Endodermal cell (in vitro differentiated cells): Measurements from ENCODE around the gene FASN. TPM values are rescaled to one million over a fixed set of nuclear protein-coding genes. Genes with fewer than 3 reads are reported as not detected.

Experiments used
- DNase-seq: peaks from one replicate; pipeline ENCODE4 v3.0.0-alpha.2; 2017
- H3K27ac ChIP-seq: 2 replicates; pipeline ENCODE4 v1.5.1; 2013; ENCODE audit warnings: mild to moderate bottlenecking, low read depth, low read length, moderate library complexity
- H3K27me3 ChIP-seq: 2 replicates; pipeline ENCODE4 v1.6.1; 2013; ENCODE audit warnings: mild to moderate bottlenecking, low read length, moderate library complexity; ENCODE audit not compliant: insufficient read depth, control insufficient read depth, poor library complexity, severe bottlenecking
- H3K36me3 ChIP-seq: 2 replicates; pipeline ENCODE4 v1.7.0; 2013; ENCODE audit warnings: mild to moderate bottlenecking, low read length, moderate library complexity; ENCODE audit not compliant: control insufficient read depth, insufficient read depth
- H3K4me1 ChIP-seq: one replicate; pipeline ENCODE4 v1.7.0; 2013; ENCODE audit warnings: low read length; ENCODE audit not compliant: control insufficient read depth, insufficient read depth
- H3K4me3 ChIP-seq: 2 replicates; pipeline ENCODE4 v1.5.1; 2013; ENCODE audit warnings: mild to moderate bottlenecking, low read length, moderate library complexity
- H3K9ac ChIP-seq: 2 replicates; pipeline ENCODE4 v1.6.1; 2013; ENCODE audit warnings: mild to moderate bottlenecking, low read length, moderate library complexity; ENCODE audit not compliant: poor library complexity, severe bottlenecking; ENCODE audit errors: extremely low read depth
- H3K9me3 ChIP-seq: 2 replicates; pipeline ENCODE4 v1.6.1; 2013; ENCODE audit warnings: mild to moderate bottlenecking, low read length, moderate library complexity; ENCODE audit not compliant: control insufficient read depth
- H3K27ac Mint-ChIP-seq: 2 replicates; pipeline ENCODE4 v1.8.0; 2020; ENCODE audit warnings: mixed read lengths
- H3K27me3 Mint-ChIP-seq: 2 replicates; pipeline ENCODE4 v1.8.0; 2021; ENCODE audit warnings: mild to moderate bottlenecking, mixed read lengths; ENCODE audit not compliant: insufficient read depth
- H3K36me3 Mint-ChIP-seq: 2 replicates; pipeline ENCODE4 v1.8.0; 2020; ENCODE audit warnings: low read depth, mixed read lengths
- H3K4me1 Mint-ChIP-seq: 2 replicates; pipeline ENCODE4 v1.8.0; 2020; ENCODE audit warnings: mixed read lengths
- H3K4me3 Mint-ChIP-seq: 2 replicates; pipeline ENCODE4 v1.8.0; 2020; ENCODE audit warnings: mild to moderate bottlenecking, moderate library complexity, mixed read lengths
- H3K9me3 Mint-ChIP-seq: 2 replicates; pipeline ENCODE4 v1.8.0; 2020; ENCODE audit warnings: mild to moderate bottlenecking, mixed read lengths
- WGBS, 2 experiments: methylation state at CpG; one replicate each; pipeline versions ENCODE4 v1.1.5 to v1.1.7; 2013; ENCODE audit warnings: missing lambda C conversion rate in 2 of 2, mixed read lengths in 1 of 2; ENCODE audit not compliant: insufficient coverage in 1 of 2, insufficient read length in 1 of 2; 5-methylcytosine and 5-hydroxymethylcytosine counted together
- total RNA-seq, 2 donors: library from RNA; stranded (reverse); fragmentation: NEBNext Ultra II Directional in 1 of 2; extraction: Animal tissue kit (Norgen Biotek cat#: 25700) in 1 of 2; gene quantifications; 2 replicates in 1 of 2; 3 replicates in 1 of 2; pipeline ENCODE4 v1.2.1, GENCODE V29; 2021
- TF ChIP-seq, protein P1 (sequence below): fragments of 200-600 bp; sonication (generic); conservative IDR thresholded peaks from 2 replicates; pipeline ENCODE4 v1.5.0; 2021; ENCODE audit warnings: antibody characterized with exemption, mild to moderate bottlenecking

FASN gene
- total RNA-seq, 2 donors from 2014 or later = 371 to 498 TPM

- H3K36me3 ChIP-seq = peaks cover 22% of the 10 kb centered on the region
Measured at GRCh38 chr17:82047379-82047778, 50.7 kb downstream of the FASN start.

GRCh38 chr17:82046903-82047302, 51.1 kb downstream of the FASN start:
- Histone ChIP-seq H3K9me3 (no peaks in the 10 kb centered on the region), H3K27ac (no peak overlapping the region), H3K36me3 (peaks cover 22% of the 10 kb centered on the region), H3K9ac (no peak overlapping the region), H3K4me3 (no peak overlapping the region), H3K27me3 (no peaks in the 10 kb centered on the region), H3K4me1 (no peaks in the 10 kb centered on the region)
- Mint-ChIP-seq H3K27ac (no peak overlapping the region), H3K4me1 (peaks cover 4% of the 10 kb centered on the region), H3K9me3 (no peaks in the 10 kb centered on the region), H3K4me3 (no peak overlapping the region), H3K36me3 (peaks cover 11% of the 10 kb centered on the region), H3K27me3 (no peaks in the 10 kb centered on the region)
- DNase-seq = no peak
- TF ChIP-seq, protein P1, sequence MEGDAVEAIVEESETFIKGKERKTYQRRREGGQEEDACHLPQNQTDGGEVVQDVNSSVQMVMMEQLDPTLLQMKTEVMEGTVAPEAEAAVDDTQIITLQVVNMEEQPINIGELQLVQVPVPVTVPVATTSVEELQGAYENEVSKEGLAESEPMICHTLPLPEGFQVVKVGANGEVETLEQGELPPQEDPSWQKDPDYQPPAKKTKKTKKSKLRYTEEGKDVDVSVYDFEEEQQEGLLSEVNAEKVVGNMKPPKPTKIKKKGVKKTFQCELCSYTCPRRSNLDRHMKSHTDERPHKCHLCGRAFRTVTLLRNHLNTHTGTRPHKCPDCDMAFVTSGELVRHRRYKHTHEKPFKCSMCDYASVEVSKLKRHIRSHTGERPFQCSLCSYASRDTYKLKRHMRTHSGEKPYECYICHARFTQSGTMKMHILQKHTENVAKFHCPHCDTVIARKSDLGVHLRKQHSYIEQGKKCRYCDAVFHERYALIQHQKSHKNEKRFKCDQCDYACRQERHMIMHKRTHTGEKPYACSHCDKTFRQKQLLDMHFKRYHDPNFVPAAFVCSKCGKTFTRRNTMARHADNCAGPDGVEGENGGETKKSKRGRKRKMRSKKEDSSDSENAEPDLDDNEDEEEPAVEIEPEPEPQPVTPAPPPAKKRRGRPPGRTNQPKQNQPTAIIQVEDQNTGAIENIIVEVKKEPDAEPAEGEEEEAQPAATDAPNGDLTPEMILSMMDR = no peak
- 97 to 98% methylated on average over 21 of the region's 21 CpGs for WGBS, 2 experiments

More at GRCh38 chr17:82047379-82047778, 50.7 kb downstream of the FASN start:
- H3K4me3 ChIP-seq = no peak overlapping the region
- H3K27me3 Mint-ChIP-seq = no peaks in the 10 kb centered on the region
- TF ChIP-seq, protein P1 = no peak
- H3K27me3 ChIP-seq = no peaks in the 10 kb centered on the region
- no peak overlapping the region for H3K4me3 Mint-ChIP-seq
- 93 to 95% methylated on average over 13 to 24 of the region's 24 CpGs for WGBS, 2 experiments
- DNase-seq = no peak
- no peaks in the 10 kb centered on the region for H3K4me1 ChIP-seq
- H3K27ac Mint-ChIP-seq = no peak overlapping the region
- no peaks in the 10 kb centered on the region for H3K9me3 Mint-ChIP-seq
- no peaks in the 10 kb centered on the region for H3K9me3 ChIP-seq
- no peak overlapping the region for H3K9ac ChIP-seq
- peaks cover 11% of the 10 kb centered on the region for H3K36me3 Mint-ChIP-seq
- H3K27ac ChIP-seq = no peak overlapping the region
- peaks cover 4% of the 10 kb centered on the region for H3K4me1 Mint-ChIP-seq

DNA sequence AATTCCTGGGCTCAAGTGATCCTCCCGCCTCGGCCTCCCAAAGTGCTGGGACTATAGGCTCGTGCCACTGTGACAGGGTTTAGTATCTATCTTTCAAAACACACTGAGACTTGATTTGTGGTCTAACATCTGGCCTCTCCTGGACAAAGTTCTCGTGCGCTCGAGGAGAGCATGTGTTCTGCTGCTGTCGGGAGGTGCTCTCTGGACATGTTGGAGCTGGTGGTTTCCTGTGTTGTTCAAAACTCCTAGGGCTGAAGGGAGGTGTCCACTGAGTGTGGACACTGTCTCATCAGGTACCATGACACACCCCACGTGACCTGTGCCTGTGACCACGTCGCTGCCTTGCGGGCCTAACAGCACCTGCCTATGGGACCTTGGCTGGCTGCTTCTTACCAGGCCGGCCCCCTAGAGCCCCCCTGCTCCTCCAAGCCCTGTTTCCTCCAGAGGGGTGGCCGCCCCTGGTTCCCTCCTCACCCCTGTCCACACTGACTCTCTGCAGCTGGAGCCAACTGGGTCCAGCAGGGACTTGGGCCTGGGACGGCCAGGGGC, 52.0 kb downstream of the FASN start:
- TF ChIP-seq, protein P1 = no peak
- no peak overlapping the region for H3K27ac Mint-ChIP-seq
- no peak overlapping the region for H3K4me3 ChIP-seq
- DNase-seq = no peak
- H3K9me3 Mint-ChIP-seq = peaks cover 6% of the 10 kb centered on the region
- H3K4me1 Mint-ChIP-seq = peaks cover 4% of the 10 kb centered on the region
- no peak overlapping the region for H3K9ac ChIP-seq
- H3K4me3 Mint-ChIP-seq = no peak overlapping the region
- H3K36me3 Mint-ChIP-seq = peaks cover 11% of the 10 kb centered on the region
- 90 to 92% methylated on average over 7 to 14 of the region's 14 CpGs for WGBS, 2 experiments
- no peaks in the 10 kb centered on the region for H3K27me3 ChIP-seq
- no peaks in the 10 kb centered on the region for H3K4me1 ChIP-seq
- no peak overlapping the region for H3K27ac ChIP-seq
- peaks cover 22% of the 10 kb centered on the region for H3K36me3 ChIP-seq
- peaks cover 6% of the 10 kb centered on the region for H3K27me3 Mint-ChIP-seq
- H3K9me3 ChIP-seq = no peaks in the 10 kb centered on the region
